RWPE2 (cell line): ENCODE results near the gene NCOR2.

Source experiments
- ATAC-seq: fragments of 200-7000 bp; cut with Tn5 transposase; 3 replicates; pipeline ENCODE4 v1.9.1; 2021; ENCODE audit warnings: low read depth
- DNase-seq: peaks from one replicate; pipeline ENCODE4 v3.0.0-alpha.2; 2020; ENCODE audit warnings: low spot score
- H3K27ac ChIP-seq: fragments of 450-650 bp; 2 replicates; pipeline ENCODE4 v1.5.1; 2017; ENCODE audit warnings: mild to moderate bottlenecking; ENCODE audit not compliant: poor library complexity, severe bottlenecking
- H3K27me3 ChIP-seq: fragments of 250-450 bp; sonication (Bioruptor Pico); 2 replicates; pipeline ENCODE4 v1.5.1; 2021; ENCODE audit warnings: mild to moderate bottlenecking, moderate library complexity; ENCODE audit not compliant: insufficient read depth, poor library complexity, severe bottlenecking
- H3K36me3 ChIP-seq: fragments of 250-450 bp; sonication (Bioruptor Pico); 2 replicates; pipeline ENCODE4 v1.5.1; 2020; ENCODE audit warnings: low read depth, mild to moderate bottlenecking, moderate library complexity
- H3K4me1 ChIP-seq: fragments of 250-450 bp; sonication (Bioruptor Pico); 2 replicates; pipeline ENCODE4 v1.5.1; 2021; ENCODE audit warnings: mild to moderate bottlenecking, moderate library complexity; ENCODE audit not compliant: insufficient read depth, poor library complexity, severe bottlenecking
- H3K4me3 ChIP-seq: fragments of 250-450 bp; sonication (Bioruptor Pico); 2 replicates; pipeline ENCODE4 v1.5.1; 2021; ENCODE audit warnings: mild to moderate bottlenecking, moderate library complexity; ENCODE audit not compliant: severe bottlenecking
- H3K9me3 ChIP-seq: fragments of 250-450 bp; sonication (Bioruptor Pico); 2 replicates; pipeline ENCODE4 v1.5.1; 2021; ENCODE audit warnings: mild to moderate bottlenecking, moderate library complexity; ENCODE audit not compliant: severe bottlenecking
- TF ChIP-seq, protein P1 (sequence below): fragments of 450-650 bp; IDR thresholded peaks from one replicate; pipeline ENCODE4 v1.5.1; 2017; ENCODE audit warnings: mild to moderate bottlenecking, moderate library complexity; ENCODE audit not compliant: poor library complexity, severe bottlenecking

The NCOR2 gene

DNA sequence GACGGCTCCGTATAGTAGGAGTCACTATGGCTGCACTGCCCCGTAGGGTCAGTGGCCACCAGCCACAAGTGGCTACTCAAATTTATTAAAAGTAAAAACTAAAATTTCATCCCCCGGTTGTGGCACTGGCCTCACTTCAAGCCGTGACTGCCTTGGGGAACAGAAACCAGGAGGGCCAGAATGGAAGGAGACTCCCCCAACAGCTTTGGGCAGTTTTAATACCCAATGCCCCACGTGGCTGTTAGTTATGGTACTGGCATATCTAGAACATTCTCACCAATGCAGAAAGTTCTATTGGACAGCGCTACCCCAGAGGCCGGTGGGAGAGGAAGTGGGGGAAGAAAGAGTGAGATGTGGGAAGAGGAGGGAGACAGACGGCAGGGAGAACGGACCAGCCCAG is 6.2 kb downstream of the NCOR2 start:
- no peak for DNase-seq
- H3K27ac ChIP-seq, result no peak overlapping the region

DNA sequence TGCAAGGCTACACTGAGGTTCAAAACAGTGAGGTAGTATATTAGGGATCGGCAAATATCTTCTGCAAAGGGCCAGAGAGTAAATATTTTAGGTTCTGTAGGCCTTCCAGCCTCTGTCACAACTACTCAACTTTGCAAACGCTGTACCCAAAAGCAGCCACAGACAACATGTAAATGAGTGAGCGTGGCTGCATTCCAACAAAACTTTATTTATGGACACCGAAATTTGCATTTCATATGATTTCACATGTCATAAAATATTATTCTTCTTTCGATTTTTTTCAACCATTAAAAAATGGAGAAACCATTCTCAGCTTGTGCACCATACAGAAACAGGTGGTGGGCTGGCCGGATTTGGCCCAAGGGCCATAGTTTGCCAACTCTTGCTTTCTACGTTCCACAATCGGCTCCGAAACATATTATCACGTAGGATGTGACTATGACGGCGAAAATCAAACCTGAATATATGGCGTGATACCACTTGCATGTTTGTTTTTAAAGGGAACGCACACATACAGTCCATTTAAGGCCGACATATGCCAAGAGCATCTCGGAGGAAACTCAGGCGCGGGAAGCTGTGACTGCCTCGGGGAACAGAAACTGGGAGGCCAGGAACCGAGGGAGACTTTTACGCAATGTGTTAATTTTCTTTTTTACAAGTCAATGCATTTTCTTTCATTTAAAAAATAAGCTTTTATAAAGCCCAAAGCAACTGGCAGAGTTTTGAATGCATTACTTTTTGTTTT is 7.1 kb downstream of the NCOR2 start:
- Histone ChIP-seq H3K9me3 (no peaks in the 10 kb centered on the region), H3K4me1 (peaks cover 4% of the 10 kb centered on the region), H3K36me3 (peaks cover 14% of the 10 kb centered on the region), H3K27ac (no peak overlapping the region), H3K27me3 (no peaks in the 10 kb centered on the region), H3K4me3 (no peak overlapping the region)
- DNase-seq, result no peak
- TF ChIP-seq, protein P1, sequence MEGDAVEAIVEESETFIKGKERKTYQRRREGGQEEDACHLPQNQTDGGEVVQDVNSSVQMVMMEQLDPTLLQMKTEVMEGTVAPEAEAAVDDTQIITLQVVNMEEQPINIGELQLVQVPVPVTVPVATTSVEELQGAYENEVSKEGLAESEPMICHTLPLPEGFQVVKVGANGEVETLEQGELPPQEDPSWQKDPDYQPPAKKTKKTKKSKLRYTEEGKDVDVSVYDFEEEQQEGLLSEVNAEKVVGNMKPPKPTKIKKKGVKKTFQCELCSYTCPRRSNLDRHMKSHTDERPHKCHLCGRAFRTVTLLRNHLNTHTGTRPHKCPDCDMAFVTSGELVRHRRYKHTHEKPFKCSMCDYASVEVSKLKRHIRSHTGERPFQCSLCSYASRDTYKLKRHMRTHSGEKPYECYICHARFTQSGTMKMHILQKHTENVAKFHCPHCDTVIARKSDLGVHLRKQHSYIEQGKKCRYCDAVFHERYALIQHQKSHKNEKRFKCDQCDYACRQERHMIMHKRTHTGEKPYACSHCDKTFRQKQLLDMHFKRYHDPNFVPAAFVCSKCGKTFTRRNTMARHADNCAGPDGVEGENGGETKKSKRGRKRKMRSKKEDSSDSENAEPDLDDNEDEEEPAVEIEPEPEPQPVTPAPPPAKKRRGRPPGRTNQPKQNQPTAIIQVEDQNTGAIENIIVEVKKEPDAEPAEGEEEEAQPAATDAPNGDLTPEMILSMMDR, result no peak
- no peak for ATAC-seq

More for the DNA sequence above, 6.2 kb downstream of the NCOR2 start:
- ATAC-seq, result no peak
- Histone ChIP-seq H3K4me3 (no peak overlapping the region), H3K27me3 (no peaks in the 10 kb centered on the region), H3K9me3 (no peaks in the 10 kb centered on the region), H3K4me1 (peaks cover 4% of the 10 kb centered on the region), H3K36me3 (peaks cover 14% of the 10 kb centered on the region)
- TF ChIP-seq, protein P1, result no peak

DNA sequence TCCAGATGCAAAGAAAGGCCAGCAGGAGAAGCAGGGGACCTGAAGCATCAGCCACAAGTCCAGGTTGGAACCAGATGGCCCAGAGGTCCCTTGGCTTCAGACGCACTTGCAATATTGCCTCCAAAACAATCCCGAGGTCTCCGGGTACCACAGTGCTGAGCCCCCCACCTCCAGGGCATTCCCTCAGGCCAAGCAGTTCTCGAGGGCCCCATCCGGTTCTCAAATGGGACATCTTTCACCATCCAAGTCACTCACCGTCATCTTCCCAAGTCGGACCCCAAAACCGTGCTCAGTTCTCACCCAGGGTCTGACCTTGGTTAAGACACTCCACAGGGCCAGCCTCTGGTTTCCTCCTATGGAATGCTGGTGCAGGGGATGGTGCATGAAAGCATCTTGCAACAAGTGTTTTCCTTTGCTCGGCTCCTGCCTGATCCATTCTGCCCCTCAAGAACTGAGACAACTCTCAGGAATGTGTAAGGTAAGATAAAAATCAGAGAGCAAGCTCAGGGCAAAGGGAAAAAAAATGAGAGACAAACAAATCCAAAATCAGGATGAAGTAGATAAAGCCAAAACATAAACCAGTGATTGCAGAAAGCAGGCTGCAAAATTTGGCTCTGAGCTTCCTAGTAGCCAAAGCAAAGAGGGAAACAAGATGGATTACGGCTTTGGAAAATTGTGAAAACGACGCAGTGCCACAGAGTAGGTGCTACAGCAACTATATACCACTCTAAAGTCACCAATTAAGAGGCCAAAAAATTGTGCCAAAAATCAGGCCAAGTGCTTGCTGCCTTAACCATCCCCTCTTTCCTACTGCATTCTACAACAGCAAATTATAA is 8.0 kb downstream of the NCOR2 start:
- TF ChIP-seq, protein P1, result no peak
- no peak overlapping the region for H3K4me3 ChIP-seq
- DNase-seq, result no peak
- ATAC-seq, result no peak
- H3K27me3 ChIP-seq, result no peaks in the 10 kb centered on the region
- no peaks in the 10 kb centered on the region for H3K9me3 ChIP-seq
- H3K4me1 ChIP-seq, result peaks cover 4% of the 10 kb centered on the region
- no peak overlapping the region for H3K27ac ChIP-seq
- H3K36me3 ChIP-seq, result peaks cover 14% of the 10 kb centered on the region

DNA sequence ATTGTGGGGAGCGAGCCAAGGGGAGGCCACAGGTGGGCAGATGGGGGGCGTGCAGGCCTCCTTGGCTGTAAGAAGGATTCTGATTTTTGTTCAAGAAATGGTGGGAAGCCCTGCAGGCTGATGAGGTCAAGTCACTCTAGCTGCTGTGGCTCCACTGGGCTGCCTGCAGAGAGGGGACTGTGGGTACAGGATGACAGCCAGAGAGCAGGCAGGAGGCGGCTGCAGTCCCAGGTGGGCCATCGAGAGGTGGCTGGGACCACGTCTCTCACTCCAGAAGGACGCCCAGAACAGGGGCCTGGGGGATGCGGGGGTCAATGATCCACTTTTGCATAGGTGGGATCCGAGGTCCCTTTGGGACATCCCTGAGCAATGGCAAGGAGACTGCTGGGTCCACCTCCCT is 9.1 kb downstream of the NCOR2 start:
- peaks cover 7% of the 10 kb centered on the region for H3K36me3 ChIP-seq
- no peak for ATAC-seq
- H3K27ac ChIP-seq, result no peak overlapping the region
- no peak overlapping the region for H3K4me3 ChIP-seq
- H3K9me3 ChIP-seq, result no peaks in the 10 kb centered on the region
- H3K4me1 ChIP-seq, result no peaks in the 10 kb centered on the region
- DNase-seq, result no peak
- TF ChIP-seq, protein P1, result no peak
- H3K27me3 ChIP-seq, result no peaks in the 10 kb centered on the region
